H9 (cell line): ENCODE measurements around the gene RALGAPA2. TPM values are rescaled to one million over a fixed set of nuclear protein-coding genes. Genes with fewer than 3 reads are reported as not detected.

Experiments used
- DNase-seq: peaks from one replicate; pipeline ENCODE4 v3.0.0-alpha.2; 2017
- H2AFZ ChIP-seq: one replicate; pipeline ENCODE4 v1.6.1; 2013; ENCODE audit warnings: mild to moderate bottlenecking, low read length, control low read depth, moderate library complexity
- H2AK5ac ChIP-seq: 2 replicates; pipeline ENCODE4 v1.6.1; 2013; ENCODE audit warnings: low read length, control low read depth, mixed read lengths; ENCODE audit not compliant: insufficient read length
- H2BK120ac ChIP-seq: one replicate; pipeline ENCODE4 v1.6.1; 2013; ENCODE audit warnings: low read depth, mild to moderate bottlenecking, low read length, control low read depth, inconsistent platforms; ENCODE audit not compliant: poor library complexity, severe bottlenecking
- H2BK12ac ChIP-seq: 2 replicates; pipeline ENCODE4 v1.6.1; 2013; ENCODE audit warnings: low read length, control low read depth, mixed read lengths, low read depth; ENCODE audit not compliant: insufficient read length
- H2BK15ac ChIP-seq: 2 replicates; pipeline ENCODE4 v1.6.1; 2013; ENCODE audit warnings: low read depth, low read length, control low read depth
- H2BK20ac ChIP-seq: one replicate; pipeline ENCODE4 v1.6.1; 2013; ENCODE audit warnings: low read depth, mild to moderate bottlenecking, low read length, control low read depth, inconsistent platforms; ENCODE audit not compliant: poor library complexity, severe bottlenecking
- H2BK5ac ChIP-seq: 2 replicates; pipeline ENCODE4 v1.6.1; 2013; ENCODE audit warnings: low read length, control low read depth, mixed read lengths; ENCODE audit not compliant: insufficient read length
- H3K14ac ChIP-seq: 2 replicates; pipeline ENCODE4 v1.6.1; 2013; ENCODE audit warnings: low read length, control low read depth; ENCODE audit not compliant: insufficient read depth
- H3K18ac ChIP-seq: 2 replicates; pipeline ENCODE4 v1.6.1; 2013; ENCODE audit warnings: low read depth, mild to moderate bottlenecking, mixed read lengths, low read length, control low read depth; ENCODE audit not compliant: insufficient read length
- H3K23ac ChIP-seq: 2 replicates; pipeline ENCODE4 v1.6.1; 2013; ENCODE audit warnings: low read length, control low read depth, mixed read lengths, low read depth; ENCODE audit not compliant: insufficient read length
- H3K23me2 ChIP-seq: 2 replicates; pipeline ENCODE4 v1.6.1; 2013; ENCODE audit warnings: low read depth, mild to moderate bottlenecking, mixed read lengths, low read length, control low read depth; ENCODE audit not compliant: insufficient read length, poor library complexity, severe bottlenecking
- H3K27ac ChIP-seq: 2 replicates; pipeline ENCODE4 v1.5.1; 2013; ENCODE audit warnings: low read length, control low read depth, mixed read lengths, low read depth; ENCODE audit not compliant: insufficient read length
- H3K27me3 ChIP-seq: 2 replicates; pipeline ENCODE4 v1.6.1; 2013; ENCODE audit warnings: low read length, control low read depth, inconsistent platforms; ENCODE audit not compliant: insufficient read depth
- H3K4ac ChIP-seq: 2 replicates; pipeline ENCODE4 v1.6.1; 2013; ENCODE audit warnings: low read depth, mild to moderate bottlenecking, control low read depth, inconsistent platforms, low read length, moderate library complexity
- H3K4me1 ChIP-seq: 2 replicates; pipeline ENCODE4 v1.6.1; 2013; ENCODE audit warnings: low read length, control low read depth, inconsistent platforms; ENCODE audit not compliant: insufficient read depth
- H3K4me2 ChIP-seq: 2 replicates; pipeline ENCODE4 v1.6.1; 2013; ENCODE audit warnings: low read length, control low read depth, mixed read lengths; ENCODE audit not compliant: insufficient read length, insufficient read depth
- H3K56ac ChIP-seq: 2 replicates; pipeline ENCODE4 v1.6.1; 2013; ENCODE audit warnings: low read depth, mild to moderate bottlenecking, mixed read lengths, low read length, control low read depth; ENCODE audit not compliant: insufficient read length
- H3K79me1 ChIP-seq: 2 replicates; pipeline ENCODE4 v1.6.1; 2013; ENCODE audit warnings: low read depth, mild to moderate bottlenecking, moderate library complexity, low read length, control low read depth, inconsistent platforms; ENCODE audit not compliant: insufficient read depth, poor library complexity, severe bottlenecking
- H3K79me2 ChIP-seq: 2 replicates; pipeline ENCODE4 v1.6.1; 2013; ENCODE audit warnings: low read length, control low read depth, inconsistent platforms; ENCODE audit not compliant: insufficient read depth
- H3K9ac ChIP-seq: 2 replicates; pipeline ENCODE4 v1.6.1; 2013; ENCODE audit warnings: low read length, control low read depth, mixed read lengths; ENCODE audit not compliant: insufficient read length; ENCODE audit errors: extremely low read depth
- H3K9me3 ChIP-seq: one replicate; pipeline ENCODE4 v1.6.1; 2013; ENCODE audit warnings: low read depth, low read length, inconsistent platforms; ENCODE audit not compliant: control insufficient read depth
- H3T11ph ChIP-seq: one replicate; pipeline ENCODE4 v1.6.1; 2013; ENCODE audit warnings: mild to moderate bottlenecking, low read length, control low read depth, inconsistent platforms
- H4K20me1 ChIP-seq: one replicate; pipeline ENCODE4 v1.6.1; 2013; ENCODE audit not compliant: control insufficient read depth, insufficient read length, insufficient read depth
- H4K5ac ChIP-seq: 2 replicates; pipeline ENCODE4 v1.6.1; 2013; ENCODE audit warnings: low read depth, mild to moderate bottlenecking, mixed read lengths, low read length, control low read depth; ENCODE audit not compliant: insufficient read length
- H4K8ac ChIP-seq: replicated peaks from 2 replicates; pipeline ENCODE4 v1.6.1; 2013; ENCODE audit warnings: low read length, control low read depth, mixed read lengths, low read depth; ENCODE audit not compliant: insufficient read length
- H4K91ac ChIP-seq: 2 replicates; pipeline ENCODE4 v1.6.1; 2013; ENCODE audit warnings: low read depth, mild to moderate bottlenecking, moderate library complexity, mixed read lengths, low read length, control low read depth; ENCODE audit not compliant: insufficient read length
- H3K27ac Mint-ChIP-seq, 3 experiments: 2 replicates in 2 of 3; 3 replicates in 1 of 3; pipeline ENCODE4 v1.8.0; 2020 to 2021; ENCODE audit warnings: mixed read lengths in 3 of 3, mild to moderate bottlenecking in 1 of 3, moderate library complexity in 1 of 3
- H3K27me3 Mint-ChIP-seq: 2 replicates; pipeline ENCODE4 v1.8.0; 2021; ENCODE audit warnings: low read depth, mild to moderate bottlenecking, moderate library complexity, mixed read lengths
- H3K36me3 Mint-ChIP-seq, 3 experiments: 2 replicates in 2 of 3; 3 replicates in 1 of 3; pipeline ENCODE4 v1.8.0; 2020 to 2021; ENCODE audit warnings: low read depth in 3 of 3, mixed read lengths in 3 of 3; ENCODE audit not compliant: insufficient read depth in 1 of 3
- H3K4me1 Mint-ChIP-seq, 2 experiments: 2 replicates each; pipeline ENCODE4 v1.8.0; 2020; ENCODE audit warnings: mixed read lengths in 2 of 2
- H3K4me3 Mint-ChIP-seq, 2 experiments: 2 replicates in 1 of 2; 3 replicates in 1 of 2; pipeline ENCODE4 v1.8.0; 2020 to 2021; ENCODE audit warnings: mild to moderate bottlenecking in 2 of 2, mixed read lengths in 2 of 2, moderate library complexity in 1 of 2
- H3K9me3 Mint-ChIP-seq, 2 experiments: 2 replicates in 1 of 2; 3 replicates in 1 of 2; pipeline ENCODE4 v1.8.0; 2020; ENCODE audit warnings: mild to moderate bottlenecking in 2 of 2, mixed read lengths in 2 of 2, moderate library complexity in 1 of 2
- WGBS: extraction: QIAGEN DNeasy Blood & Tissue Kit; methylation state at CpG from one replicate; pipeline ENCODE4 v1.1.7; 2013; ENCODE audit warnings: missing lambda C conversion rate, low lambda C conversion rate, mixed read lengths; ENCODE audit not compliant: insufficient read length; ENCODE audit errors: extremely low coverage; 5-methylcytosine and 5-hydroxymethylcytosine counted together
- total RNA-seq: library from RNA; stranded (reverse); gene quantifications from 2 replicates; pipeline ENCODE4 v1.2.1, GENCODE V29; 2021
- TF ChIP-seq, protein P1 (sequence below): fragments of 200-600 bp; sonication (generic); conservative IDR thresholded peaks from 3 replicates; pipeline ENCODE4 v1.8.0; 2021; ENCODE audit warnings: antibody characterized with exemption, mild to moderate bottlenecking

Gene RALGAPA2
- total RNA-seq, 1 experiment from 2014 or later: 16.6 TPM

DNA sequence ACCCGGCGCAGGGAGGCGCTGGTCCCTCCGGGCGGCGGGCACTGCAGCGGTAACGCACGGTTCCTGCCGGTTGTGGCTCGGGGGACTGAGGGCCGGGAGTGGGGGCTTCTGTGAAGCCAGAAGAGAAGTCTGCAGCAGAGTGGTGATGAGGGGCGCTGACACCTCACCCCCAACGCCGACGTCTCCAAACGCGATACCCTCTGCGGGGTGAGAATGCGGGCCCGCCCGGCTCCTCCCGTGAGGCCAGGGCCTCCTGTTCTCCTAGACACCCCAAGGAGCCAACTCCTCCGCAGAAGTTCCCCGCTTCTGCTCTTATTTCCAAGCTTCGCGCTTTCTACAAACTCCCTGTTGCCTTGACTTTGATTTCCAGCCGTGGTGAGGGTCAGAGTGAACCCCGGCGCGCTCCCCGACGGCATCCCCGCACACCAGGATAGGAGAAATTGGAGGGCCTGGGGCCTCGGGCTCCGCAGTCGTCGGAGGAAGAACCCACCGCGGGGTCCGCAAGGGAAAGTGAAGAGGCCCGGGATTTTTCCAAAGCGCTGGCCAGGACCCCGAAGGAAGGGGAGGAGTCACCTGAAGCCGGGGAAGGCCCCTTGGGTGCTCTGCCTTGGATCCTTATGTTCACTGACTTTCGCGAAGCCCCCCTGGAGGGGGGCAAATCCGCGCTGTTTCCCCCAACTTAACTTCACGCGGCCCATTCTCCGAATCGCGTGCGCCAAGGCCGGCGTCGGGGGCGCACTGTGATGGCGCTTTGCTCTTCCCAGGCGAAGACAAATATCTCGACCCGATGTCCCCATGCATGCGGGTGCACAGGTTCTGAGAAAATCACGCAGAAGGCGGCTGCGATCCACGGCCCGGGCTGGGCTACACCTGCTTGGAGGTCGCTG, 347.6 kb downstream of the RALGAPA2 start:
- no peak overlapping the region for H3K4ac ChIP-seq
- peak overlapping the region; percentile 19 for H3K18ac ChIP-seq
- no peaks in the 10 kb centered on the region for H3K4me1 ChIP-seq
- Mint-ChIP-seq H3K9me3 (peaks cover 0 to 1% of the 10 kb centered on the region in 2 experiments; a peak in 3 of 5 replicates), H3K27ac (no peak overlapping the region; a peak in 1 of 7 replicates), H3K4me3 (peak overlapping the region; percentile 22 to 78), H3K4me1 (peaks cover 42 to 48% of the 10 kb centered on the region in 2 experiments), H3K27me3 (peaks cover 86% of the 10 kb centered on the region), H3K36me3 (no peaks in the 10 kb centered on the region)
- H2AFZ ChIP-seq: no peak overlapping the region
- no peak overlapping the region for H3K14ac ChIP-seq
- no peak overlapping the region for H3K56ac ChIP-seq
- no peak overlapping the region for H2BK120ac ChIP-seq
- H2BK12ac ChIP-seq: no peak overlapping the region
- no peaks in the 10 kb centered on the region for H3K79me2 ChIP-seq
- no peak overlapping the region for H2BK5ac ChIP-seq
- H3K27me3 ChIP-seq: peaks cover 38% of the 10 kb centered on the region
- no peak overlapping the region for H4K91ac ChIP-seq
- H4K5ac ChIP-seq: no peak overlapping the region
- H2BK15ac ChIP-seq: no peak overlapping the region
- H2AK5ac ChIP-seq: no peak overlapping the region
- WGBS: no CpG with 5 or more reads among the region's 70 CpGs
- no peak overlapping the region for H3T11ph ChIP-seq
- no peaks in the 10 kb centered on the region for H3K9me3 ChIP-seq
- no peaks in the 10 kb centered on the region for H4K20me1 ChIP-seq
- H3K9ac ChIP-seq: no peak overlapping the region
- no peak overlapping the region for H3K23ac ChIP-seq
- no peak overlapping the region for H2BK20ac ChIP-seq
- DNase-seq: no peak
- H3K27ac ChIP-seq: no peak overlapping the region
- H3K4me2 ChIP-seq: peak overlapping the region; percentile 54
- H3K23me2 ChIP-seq: peaks cover 38% of the 10 kb centered on the region
- no peaks in the 10 kb centered on the region for H3K79me1 ChIP-seq
- TF ChIP-seq, protein P1, sequence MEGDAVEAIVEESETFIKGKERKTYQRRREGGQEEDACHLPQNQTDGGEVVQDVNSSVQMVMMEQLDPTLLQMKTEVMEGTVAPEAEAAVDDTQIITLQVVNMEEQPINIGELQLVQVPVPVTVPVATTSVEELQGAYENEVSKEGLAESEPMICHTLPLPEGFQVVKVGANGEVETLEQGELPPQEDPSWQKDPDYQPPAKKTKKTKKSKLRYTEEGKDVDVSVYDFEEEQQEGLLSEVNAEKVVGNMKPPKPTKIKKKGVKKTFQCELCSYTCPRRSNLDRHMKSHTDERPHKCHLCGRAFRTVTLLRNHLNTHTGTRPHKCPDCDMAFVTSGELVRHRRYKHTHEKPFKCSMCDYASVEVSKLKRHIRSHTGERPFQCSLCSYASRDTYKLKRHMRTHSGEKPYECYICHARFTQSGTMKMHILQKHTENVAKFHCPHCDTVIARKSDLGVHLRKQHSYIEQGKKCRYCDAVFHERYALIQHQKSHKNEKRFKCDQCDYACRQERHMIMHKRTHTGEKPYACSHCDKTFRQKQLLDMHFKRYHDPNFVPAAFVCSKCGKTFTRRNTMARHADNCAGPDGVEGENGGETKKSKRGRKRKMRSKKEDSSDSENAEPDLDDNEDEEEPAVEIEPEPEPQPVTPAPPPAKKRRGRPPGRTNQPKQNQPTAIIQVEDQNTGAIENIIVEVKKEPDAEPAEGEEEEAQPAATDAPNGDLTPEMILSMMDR: peak; percentile 30; the same call in 2 of the 3 replicates
- no peak overlapping the region for H4K8ac ChIP-seq
